GM18519 (cell line): ENCODE data around the gene SUSD4.
"Not testable (repeated sequence)": the region's sequence is repeated elsewhere in the genome, so short reads cannot be mapped to it uniquely, and the experiment has no call there.

Experiments
- ATAC-seq: cut with Tn5 transposase; IDR thresholded peaks from one replicate; pipeline ENCODE4 v1.9.1; 2021; ENCODE audit warnings: mild to moderate bottlenecking, moderate library complexity; ENCODE audit not compliant: unreplicated experiment, low FRiP score

Gene SUSD4

GRCh38 chr1:223258751-223259198 is 105.2 kb downstream of the SUSD4 start:
- ATAC-seq = no peak

DNA sequence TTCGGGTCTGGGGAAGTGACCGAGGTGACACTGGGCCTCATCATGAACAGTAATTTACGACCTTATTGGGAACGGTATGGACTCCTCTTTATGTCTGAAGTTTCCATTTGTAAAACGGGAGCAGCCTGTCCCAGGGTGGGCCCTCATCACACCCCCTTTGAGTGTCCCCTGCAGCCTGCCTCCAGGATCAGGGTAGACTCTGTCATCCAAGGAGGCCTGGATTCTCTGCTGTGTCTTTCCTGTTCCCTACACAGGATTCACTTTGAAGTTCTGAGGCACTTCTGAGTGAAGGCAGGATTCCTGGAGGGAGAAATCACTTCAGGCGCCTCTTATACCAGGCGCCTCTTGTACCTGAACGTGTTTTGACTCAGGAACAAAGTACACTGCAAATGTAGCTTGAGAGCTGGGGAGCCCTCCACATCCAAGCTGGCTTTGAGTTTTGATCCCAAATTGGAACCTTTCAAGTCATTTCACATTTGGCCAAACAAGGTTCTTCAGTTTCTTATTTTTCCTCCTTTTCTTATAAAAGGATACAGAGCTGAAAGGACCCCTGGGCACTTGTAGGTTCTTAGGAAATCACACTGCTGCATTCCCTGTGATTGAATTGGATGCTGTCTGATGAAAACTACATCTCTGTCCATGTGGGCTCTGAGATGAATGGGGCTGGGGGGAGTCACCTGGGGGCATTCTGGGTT is 106.0 kb downstream of the SUSD4 start:
- no peak for ATAC-seq

- no peak for ATAC-seq
Measured at GRCh38 chr1:223256034-223256433, 107.9 kb downstream of the SUSD4 start.

DNA sequence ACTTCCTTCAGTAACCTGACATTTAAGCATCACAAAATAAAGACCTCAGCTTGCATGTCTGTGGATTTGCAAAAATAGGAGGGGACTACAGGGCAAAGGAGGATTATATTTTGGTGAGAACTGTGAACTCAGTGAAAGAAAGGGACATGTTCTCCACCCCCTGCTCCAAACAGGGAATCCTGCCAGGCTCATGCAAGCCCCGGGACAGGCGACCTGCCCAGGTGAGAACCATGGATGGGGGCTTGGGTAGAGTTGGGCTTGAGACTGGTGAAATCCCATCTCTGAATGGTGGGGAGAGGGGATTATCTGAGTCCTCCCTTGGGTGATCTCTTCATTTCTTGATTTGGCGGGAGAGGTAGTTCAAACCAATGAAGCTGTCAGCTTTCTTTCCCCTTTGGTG is 110.1 kb downstream of the SUSD4 start:
- no peak for ATAC-seq

- ATAC-seq = not testable (repeated sequence)
Measured at GRCh38 chr1:223251387-223251786, 112.6 kb downstream of the SUSD4 start.

GRCh38 chr1:223250632-223251015 is 113.4 kb downstream of the SUSD4 start:
- ATAC-seq = no peak

DNA sequence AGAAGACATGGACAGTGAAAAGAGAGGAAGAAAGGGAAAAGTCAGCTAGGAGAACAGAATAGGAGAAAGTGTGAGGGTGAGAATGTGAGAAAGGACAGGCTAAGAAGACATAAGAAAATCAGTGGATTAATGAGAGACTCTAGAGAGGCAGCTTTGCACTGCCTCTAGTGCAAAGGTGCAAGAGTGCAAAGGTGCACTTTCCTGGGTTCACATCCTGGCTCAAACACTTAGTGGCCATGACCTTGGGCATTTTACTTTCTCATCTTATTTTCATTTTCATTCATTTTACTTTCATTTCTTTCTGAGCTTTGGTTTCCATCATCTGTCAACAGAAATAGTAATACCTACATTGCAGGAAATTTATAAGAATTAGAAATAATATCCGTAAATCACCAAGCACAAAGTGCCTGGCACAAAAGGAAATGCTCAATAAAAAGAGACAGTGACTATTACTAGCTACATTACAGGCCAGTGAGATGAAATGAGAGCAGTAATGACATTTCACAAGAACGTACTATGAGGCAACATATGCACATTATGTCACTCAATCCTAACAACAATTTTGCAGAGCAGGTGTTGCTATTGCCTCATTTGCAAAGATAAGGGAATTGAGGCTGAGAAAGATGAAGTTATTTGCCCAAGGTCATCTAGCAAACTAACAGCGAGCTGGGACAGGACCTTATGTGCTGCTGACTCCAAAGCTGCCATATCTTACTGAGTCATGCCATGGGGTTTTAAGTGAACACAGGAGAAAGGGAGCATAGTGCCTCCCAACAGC is 113.9 kb downstream of the SUSD4 start:
- ATAC-seq = no peak

- no peak for ATAC-seq
Measured at GRCh38 chr1:223248770-223249140, 115.2 kb downstream of the SUSD4 start.

DNA sequence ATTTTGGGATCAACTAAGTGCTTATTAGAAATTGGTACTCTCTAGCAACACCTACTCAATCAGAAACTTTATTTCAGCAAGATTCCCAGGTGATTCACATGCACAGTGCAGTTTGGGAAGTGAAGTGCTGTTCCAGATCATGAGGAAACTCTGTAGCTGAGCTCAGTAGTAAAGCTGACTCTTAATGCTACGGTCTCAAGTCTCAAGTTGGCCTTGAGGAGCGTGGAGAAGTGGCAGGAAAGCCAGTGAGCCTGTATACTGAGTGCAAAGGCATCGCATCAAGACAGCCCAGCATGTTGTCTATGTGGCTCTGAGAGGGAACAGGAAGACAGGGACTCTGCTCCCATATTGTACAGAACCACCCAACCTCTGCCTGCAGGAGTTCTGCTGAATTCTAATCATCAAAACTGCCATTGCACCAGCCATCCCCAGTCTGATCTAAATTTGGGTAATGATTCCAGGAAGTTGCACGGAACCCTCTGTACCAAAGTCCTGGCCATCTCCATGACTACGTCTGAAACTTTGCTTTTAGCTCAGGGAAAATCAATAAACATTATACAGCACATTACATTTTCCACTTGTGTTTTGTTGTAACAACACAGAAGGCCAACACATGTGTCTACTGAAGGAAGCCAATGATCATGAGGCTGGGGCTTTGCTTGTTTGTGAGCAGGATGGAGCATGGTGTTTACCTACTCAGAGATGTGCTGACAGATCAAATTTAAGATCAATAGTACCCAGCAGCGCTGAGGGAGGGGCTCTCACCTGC is 115.8 kb downstream of the SUSD4 start:
- no peak for ATAC-seq

DNA sequence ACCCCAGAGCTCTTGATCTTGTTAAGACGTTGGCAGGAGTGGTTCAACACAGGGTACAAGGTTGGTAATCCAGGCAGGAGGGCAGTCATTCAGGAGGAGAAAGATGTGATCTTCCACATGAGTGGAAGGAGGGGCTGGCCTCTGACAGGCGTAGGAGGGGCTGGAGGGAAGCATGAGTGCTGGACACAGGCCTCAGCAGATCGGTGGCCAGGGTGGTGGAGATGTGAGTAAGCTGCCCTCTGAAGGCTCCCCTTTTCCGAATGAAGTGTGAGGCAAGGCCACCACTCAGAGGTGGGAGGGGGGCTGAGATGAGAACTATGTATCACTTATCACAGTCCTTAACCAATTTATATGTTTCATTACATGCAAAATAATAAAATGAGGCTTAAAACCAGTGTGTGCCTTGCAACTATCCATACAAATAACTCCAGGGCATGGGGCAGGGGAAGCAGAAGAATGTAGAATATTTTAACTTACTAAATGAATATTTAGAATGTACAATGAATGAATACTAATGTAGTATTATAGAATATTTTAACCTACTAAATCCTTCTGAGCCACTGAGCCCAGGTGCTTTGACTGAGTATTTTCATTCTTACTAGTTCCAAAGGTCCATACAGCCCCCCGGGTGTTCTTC is 117.4 kb downstream of the SUSD4 start:
- no peak for ATAC-seq

- ATAC-seq = no peak
Measured at GRCh38 chr1:223245983-223246382, 118.0 kb downstream of the SUSD4 start.

GRCh38 chr1:223245411-223245810 is 118.6 kb downstream of the SUSD4 start:
- ATAC-seq = no peak

DNA sequence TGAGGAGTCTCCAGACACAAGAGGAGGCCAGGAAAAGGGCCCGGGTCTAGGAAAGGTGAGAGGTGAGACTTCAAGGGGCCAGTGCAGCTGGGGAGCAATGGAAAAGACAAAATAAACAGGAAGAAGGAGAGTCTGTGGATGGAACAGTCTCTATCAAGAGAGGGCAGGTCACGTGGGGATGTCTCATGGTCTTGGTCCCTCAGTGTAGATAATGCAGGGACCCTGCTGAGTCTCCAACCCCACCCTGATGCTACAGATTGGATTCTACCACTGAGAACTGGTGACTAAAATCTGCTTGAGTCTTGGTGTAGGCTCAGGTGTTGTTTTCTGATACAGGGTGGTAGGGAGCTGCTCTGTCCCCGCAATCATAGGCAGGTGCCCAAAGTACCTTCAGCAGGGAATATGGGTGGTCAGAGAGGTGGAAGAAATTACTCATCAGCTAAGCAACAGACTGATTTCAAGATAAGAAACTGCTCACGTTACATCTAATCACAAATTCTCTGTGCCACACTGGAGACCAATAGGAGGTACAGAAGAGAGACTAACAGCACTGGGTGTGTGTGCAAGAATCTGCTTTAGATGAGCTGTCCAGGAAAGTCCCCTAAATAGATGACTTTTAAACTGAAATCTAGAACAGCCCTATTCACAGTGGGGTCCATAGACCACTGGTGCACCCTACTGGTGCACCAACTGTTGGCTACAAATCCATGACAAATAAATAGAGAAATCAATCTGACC is 119.4 kb downstream of the SUSD4 start:
- ATAC-seq = no peak

GRCh38 chr1:223243441-223244050 is 120.4 kb downstream of the SUSD4 start:
- no peak for ATAC-seq

DNA sequence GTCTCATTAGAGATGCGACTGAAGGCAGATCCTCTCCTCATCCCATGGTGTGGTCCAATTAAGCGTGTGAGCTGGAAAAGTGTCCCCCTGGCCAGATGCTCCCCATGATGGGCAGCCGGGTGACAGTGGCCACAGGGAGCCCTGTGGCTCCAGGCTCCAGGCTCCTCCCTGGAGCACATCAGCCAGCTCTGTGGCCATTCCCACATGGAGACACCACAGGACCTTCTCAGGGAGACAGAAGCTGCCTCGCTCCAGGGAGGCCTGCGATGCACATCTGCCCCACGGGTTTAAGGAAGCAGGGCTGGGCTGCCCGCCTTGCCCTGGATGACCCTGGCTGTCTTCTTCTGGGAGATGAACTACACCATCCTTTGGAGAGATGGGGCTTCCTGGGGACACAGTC is 121.0 kb downstream of the SUSD4 start:
- ATAC-seq = no peak

- ATAC-seq = no peak
Measured at GRCh38 chr1:223242382-223242955, 121.5 kb downstream of the SUSD4 start.

DNA sequence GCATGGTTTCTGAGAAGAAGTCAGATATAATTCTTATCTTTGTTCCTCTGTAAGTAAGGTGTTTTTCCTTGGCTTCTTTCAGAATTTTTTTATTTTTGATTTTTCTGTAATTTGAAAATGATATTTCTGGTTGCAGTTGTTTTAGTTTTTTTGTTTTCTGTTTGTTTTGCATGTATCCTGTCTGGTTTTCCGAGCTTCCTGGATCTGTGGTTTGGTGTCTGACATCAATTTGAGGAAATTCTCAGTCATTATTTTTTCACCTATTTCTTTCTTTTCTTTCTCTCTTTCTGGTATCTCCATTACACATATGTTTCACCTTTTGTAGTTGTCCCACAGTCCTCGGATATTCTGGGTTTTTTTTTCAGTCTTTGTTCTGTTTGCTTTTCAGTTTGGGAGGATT is 123.9 kb downstream of the SUSD4 start:
- ATAC-seq = no peak

DNA sequence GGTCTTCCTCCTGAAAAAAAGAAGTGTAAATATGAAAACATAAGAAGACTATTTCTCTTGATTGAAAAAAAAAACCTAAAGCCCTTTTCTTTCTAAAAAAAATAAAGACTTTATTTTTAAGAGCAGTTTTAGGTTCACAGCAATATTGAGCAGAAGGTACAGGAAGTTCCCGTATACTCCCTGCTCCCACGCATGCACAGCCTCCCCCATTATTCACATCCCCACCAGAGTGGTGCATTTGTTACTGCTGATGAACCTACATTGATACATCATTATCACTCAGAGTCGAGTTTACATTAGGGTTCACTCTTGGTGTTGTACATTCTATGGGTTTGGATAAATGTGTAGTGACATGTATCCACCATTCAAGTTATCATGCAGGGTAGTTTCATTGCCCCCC is 128.9 kb downstream of the SUSD4 start:
- no peak for ATAC-seq

- no peak for ATAC-seq
Measured at GRCh38 chr1:223234534-223234933, 129.4 kb downstream of the SUSD4 start.

DNA sequence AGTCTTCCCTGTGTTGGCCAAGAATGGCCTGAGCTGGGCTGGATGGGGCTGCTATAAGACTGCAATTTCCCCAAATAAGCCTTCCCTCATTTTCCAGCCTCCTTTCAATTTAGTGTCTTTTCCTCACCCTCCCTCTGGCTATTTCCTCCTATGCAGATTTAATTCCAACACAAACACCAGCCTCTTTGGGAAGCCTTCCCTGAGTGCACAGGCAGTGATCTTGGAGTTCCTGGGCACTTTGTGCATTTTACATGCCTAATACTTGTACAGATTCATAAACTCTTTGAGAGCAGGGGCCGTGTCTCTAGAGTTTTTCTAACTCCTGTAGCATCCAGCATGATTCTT is 129.8 kb downstream of the SUSD4 start:
- ATAC-seq = no peak
